H1 (cell line): ENCODE measurements around the gene DHH. TPM values are rescaled to one million over a fixed set of nuclear protein-coding genes. Genes with fewer than 3 reads are reported as not detected.

Source experiments
- CBX5 ChIP-seq: fragments of 300-800, 300-1000 bp; sonication (generic); IDR thresholded peaks from 2 replicates; pipeline ENCODE4 v1.7.1; 2016; ENCODE audit warnings: antibody characterized with exemption, low read length, low read depth
- EZH2 ChIP-seq: fragments of 200-600 bp; sonication (generic); IDR thresholded peaks from 2 replicates; pipeline ENCODE4 v1.7.1; 2012; ENCODE audit warnings: low read depth, mild to moderate bottlenecking, moderate library complexity, low read length, inconsistent platforms; ENCODE audit not compliant: severe bottlenecking
- KDM5A ChIP-seq: fragments of 200-600 bp; IDR thresholded peaks from 2 replicates; pipeline ENCODE4 v1.7.1; 2012; ENCODE audit warnings: mild to moderate bottlenecking, low read length, inconsistent platforms, mixed read lengths
- RBBP5 ChIP-seq: IDR thresholded peaks from 2 replicates; pipeline ENCODE4 v1.7.1; 2012; ENCODE audit warnings: low read depth, mild to moderate bottlenecking, inconsistent platforms, low read length, moderate library complexity, borderline replicate concordance
- SIX5 ChIP-seq: IDR thresholded peaks from 2 replicates; pipeline ENCODE4 v1.6.1; 2011; ENCODE audit warnings: mild to moderate bottlenecking, low read depth, low read length
- SP1 ChIP-seq: IDR thresholded peaks from 2 replicates; pipeline ENCODE4 v1.6.1; 2011; ENCODE audit warnings: low read depth, low read length
- SP4 ChIP-seq: IDR thresholded peaks from 2 replicates; pipeline ENCODE4 v1.6.1; 2012; ENCODE audit warnings: low read length, inconsistent platforms
- SRF ChIP-seq: IDR thresholded peaks from 2 replicates; pipeline ENCODE4 v1.6.1; 2011; ENCODE audit warnings: mild to moderate bottlenecking, low read depth, low read length, moderate library complexity
- TBP ChIP-seq: IDR thresholded peaks from 2 replicates; pipeline ENCODE4 v1.6.1; 2011; ENCODE audit warnings: low read depth, low read length, improper control_type of control experiment
- TEAD4 ChIP-seq: IDR thresholded peaks from 2 replicates; pipeline ENCODE4 v1.6.1; 2012; ENCODE audit warnings: low read depth, low read length, inconsistent platforms, mixed read lengths
- polyA plus RNA-seq, 7 experiments: library from polyadenylated mRNA; depleted of rRNA in 3 of 7; stranded (reverse) in 5 of 7; unstranded in 2 of 7; fragments of >200 nt in 5 of 7; fragments of 200-250 nt in 2 of 7; gene quantifications; 1 replicate in 5 of 7; 2 replicates in 1 of 7; 4 replicates in 1 of 7; pipeline versions ENCODE4 v1.2.1 to v1.2.3, GENCODE V29; 2011 to 2013; ENCODE audit warnings: missing spikeins in 2 of 7, mixed read lengths in 2 of 7
- total RNA-seq: library from RNA; stranded (reverse); fragmentation: NEBNext Ultra II Directional; extraction: Animal tissue kit (Norgen Biotek cat#: 25700); gene quantifications from 2 replicates; pipeline ENCODE4 v1.2.1, GENCODE V29; 2021
- TF ChIP-seq, protein P1 (sequence below): fragments of 300-600 bp; sonication (generic); IDR thresholded peaks from 2 replicates; pipeline ENCODE4 v1.7.1; 2012; ENCODE audit warnings: low read length, moderate library complexity, mild to moderate bottlenecking, inconsistent platforms; ENCODE audit not compliant: insufficient replicate concordance
- TF ChIP-seq, protein P2 (sequence below): IDR thresholded peaks from 2 replicates; pipeline ENCODE4 v1.6.1; 2011; ENCODE audit warnings: low read length, improper control_type of control experiment

DHH gene
- total and polyA plus RNA-seq, 2 of the 8 experiments (the other 6 are each of a cell fraction or from before 2014, with no cell fraction given) = 0.03 to 0.11 TPM

DNA sequence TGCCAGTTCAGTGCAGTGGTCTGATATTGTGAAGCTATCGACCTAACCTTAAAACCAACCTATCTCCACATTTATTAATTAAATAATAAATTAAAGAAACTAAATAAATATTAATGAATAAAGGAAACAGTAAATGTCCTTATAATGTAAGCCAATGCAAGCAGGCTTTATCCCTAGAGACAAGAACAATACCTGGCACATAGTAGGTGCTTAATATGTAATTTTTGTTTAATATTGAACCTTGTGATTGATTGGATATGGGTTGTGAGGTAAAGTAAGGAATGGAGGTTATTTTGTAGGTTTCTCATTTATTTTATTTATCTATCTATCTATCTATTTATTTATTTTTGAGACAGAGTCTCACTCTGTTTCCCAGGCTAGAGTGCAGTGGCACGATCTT, 44.4 kb upstream of the DHH start (continued):
- TF ChIP-seq, protein P1, sequence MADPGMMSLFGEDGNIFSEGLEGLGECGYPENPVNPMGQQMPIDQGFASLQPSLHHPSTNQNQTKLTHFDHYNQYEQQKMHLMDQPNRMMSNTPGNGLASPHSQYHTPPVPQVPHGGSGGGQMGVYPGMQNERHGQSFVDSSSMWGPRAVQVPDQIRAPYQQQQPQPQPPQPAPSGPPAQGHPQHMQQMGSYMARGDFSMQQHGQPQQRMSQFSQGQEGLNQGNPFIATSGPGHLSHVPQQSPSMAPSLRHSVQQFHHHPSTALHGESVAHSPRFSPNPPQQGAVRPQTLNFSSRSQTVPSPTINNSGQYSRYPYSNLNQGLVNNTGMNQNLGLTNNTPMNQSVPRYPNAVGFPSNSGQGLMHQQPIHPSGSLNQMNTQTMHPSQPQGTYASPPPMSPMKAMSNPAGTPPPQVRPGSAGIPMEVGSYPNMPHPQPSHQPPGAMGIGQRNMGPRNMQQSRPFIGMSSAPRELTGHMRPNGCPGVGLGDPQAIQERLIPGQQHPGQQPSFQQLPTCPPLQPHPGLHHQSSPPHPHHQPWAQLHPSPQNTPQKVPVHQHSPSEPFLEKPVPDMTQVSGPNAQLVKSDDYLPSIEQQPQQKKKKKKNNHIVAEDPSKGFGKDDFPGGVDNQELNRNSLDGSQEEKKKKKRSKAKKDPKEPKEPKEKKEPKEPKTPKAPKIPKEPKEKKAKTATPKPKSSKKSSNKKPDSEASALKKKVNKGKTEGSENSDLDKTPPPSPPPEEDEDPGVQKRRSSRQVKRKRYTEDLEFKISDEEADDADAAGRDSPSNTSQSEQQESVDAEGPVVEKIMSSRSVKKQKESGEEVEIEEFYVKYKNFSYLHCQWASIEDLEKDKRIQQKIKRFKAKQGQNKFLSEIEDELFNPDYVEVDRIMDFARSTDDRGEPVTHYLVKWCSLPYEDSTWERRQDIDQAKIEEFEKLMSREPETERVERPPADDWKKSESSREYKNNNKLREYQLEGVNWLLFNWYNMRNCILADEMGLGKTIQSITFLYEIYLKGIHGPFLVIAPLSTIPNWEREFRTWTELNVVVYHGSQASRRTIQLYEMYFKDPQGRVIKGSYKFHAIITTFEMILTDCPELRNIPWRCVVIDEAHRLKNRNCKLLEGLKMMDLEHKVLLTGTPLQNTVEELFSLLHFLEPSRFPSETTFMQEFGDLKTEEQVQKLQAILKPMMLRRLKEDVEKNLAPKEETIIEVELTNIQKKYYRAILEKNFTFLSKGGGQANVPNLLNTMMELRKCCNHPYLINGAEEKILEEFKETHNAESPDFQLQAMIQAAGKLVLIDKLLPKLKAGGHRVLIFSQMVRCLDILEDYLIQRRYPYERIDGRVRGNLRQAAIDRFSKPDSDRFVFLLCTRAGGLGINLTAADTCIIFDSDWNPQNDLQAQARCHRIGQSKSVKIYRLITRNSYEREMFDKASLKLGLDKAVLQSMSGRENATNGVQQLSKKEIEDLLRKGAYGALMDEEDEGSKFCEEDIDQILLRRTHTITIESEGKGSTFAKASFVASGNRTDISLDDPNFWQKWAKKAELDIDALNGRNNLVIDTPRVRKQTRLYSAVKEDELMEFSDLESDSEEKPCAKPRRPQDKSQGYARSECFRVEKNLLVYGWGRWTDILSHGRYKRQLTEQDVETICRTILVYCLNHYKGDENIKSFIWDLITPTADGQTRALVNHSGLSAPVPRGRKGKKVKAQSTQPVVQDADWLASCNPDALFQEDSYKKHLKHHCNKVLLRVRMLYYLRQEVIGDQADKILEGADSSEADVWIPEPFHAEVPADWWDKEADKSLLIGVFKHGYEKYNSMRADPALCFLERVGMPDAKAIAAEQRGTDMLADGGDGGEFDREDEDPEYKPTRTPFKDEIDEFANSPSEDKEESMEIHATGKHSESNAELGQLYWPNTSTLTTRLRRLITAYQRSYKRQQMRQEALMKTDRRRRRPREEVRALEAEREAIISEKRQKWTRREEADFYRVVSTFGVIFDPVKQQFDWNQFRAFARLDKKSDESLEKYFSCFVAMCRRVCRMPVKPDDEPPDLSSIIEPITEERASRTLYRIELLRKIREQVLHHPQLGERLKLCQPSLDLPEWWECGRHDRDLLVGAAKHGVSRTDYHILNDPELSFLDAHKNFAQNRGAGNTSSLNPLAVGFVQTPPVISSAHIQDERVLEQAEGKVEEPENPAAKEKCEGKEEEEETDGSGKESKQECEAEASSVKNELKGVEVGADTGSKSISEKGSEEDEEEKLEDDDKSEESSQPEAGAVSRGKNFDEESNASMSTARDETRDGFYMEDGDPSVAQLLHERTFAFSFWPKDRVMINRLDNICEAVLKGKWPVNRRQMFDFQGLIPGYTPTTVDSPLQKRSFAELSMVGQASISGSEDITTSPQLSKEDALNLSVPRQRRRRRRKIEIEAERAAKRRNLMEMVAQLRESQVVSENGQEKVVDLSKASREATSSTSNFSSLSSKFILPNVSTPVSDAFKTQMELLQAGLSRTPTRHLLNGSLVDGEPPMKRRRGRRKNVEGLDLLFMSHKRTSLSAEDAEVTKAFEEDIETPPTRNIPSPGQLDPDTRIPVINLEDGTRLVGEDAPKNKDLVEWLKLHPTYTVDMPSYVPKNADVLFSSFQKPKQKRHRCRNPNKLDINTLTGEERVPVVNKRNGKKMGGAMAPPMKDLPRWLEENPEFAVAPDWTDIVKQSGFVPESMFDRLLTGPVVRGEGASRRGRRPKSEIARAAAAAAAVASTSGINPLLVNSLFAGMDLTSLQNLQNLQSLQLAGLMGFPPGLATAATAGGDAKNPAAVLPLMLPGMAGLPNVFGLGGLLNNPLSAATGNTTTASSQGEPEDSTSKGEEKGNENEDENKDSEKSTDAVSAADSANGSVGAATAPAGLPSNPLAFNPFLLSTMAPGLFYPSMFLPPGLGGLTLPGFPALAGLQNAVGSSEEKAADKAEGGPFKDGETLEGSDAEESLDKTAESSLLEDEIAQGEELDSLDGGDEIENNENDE = no peak
- TF ChIP-seq RBBP5 (no peak), CBX5 (no peak), SP4 (no peak), SP1 (no peak), TBP (no peak), EZH2 (no peak), SIX5 (no peak), TEAD4 (no peak), KDM5A (no peak), SRF (no peak)
- TF ChIP-seq, protein P2, sequence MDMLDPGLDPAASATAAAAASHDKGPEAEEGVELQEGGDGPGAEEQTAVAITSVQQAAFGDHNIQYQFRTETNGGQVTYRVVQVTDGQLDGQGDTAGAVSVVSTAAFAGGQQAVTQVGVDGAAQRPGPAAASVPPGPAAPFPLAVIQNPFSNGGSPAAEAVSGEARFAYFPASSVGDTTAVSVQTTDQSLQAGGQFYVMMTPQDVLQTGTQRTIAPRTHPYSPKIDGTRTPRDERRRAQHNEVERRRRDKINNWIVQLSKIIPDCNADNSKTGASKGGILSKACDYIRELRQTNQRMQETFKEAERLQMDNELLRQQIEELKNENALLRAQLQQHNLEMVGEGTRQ = no peak
